HepG2 (cell line): ENCODE results near the gene SAMD9L. TPM values are rescaled to one million over a fixed set of nuclear protein-coding genes. Genes with fewer than 3 reads are reported as not detected.
A peak's percentile ranks its signal among the peaks of the same experiment; 100 is the strongest.

Experiments
- ATAC-seq: fragments of 200-7000 bp; cut with Tn5 transposase; 3 replicates; pipeline ENCODE4 v1.9.1; 2020; ENCODE audit warnings: mild to moderate bottlenecking, moderate library complexity
- BruUV-seq: library from RNA; stranded (reverse); fragments of 400-500 nt; replicated peaks from 2 replicates; lab custom pipeline; 2021; lab: Mats Ljungman, UMichigan
- CTCF ChIA-PET: fragments of 300-600 bp; formaldehyde crosslinking; extraction: SDS; loops from one replicate; lab custom pipeline; 2021; ENCODE audit warnings: low total read pairs, inconsistent platforms, low intra/inter-chr PET ratio; lab: Yijun Ruan, JAX
- POLR2A ChIA-PET: fragments of 350-600 bp; sonication (Branson Sonifier 250); formaldehyde crosslinking; loops from one replicate; lab custom pipeline; 2020; ENCODE audit warnings: antibody characterized with exemption, inconsistent platforms; lab: Yijun Ruan, JAX
- DNase-seq: peaks from one replicate; pipeline ENCODE4 v3.0.0-alpha.2; 2015; ENCODE audit warnings: low spot score
- FAIRE-seq: peaks from 3 replicates; lab custom pipeline; 2011; peaks lifted over from hg19 to GRCh38; lab: Jason Lieb, UNC
- H2AFZ ChIP-seq: one replicate; pipeline ENCODE4 v1.6.1; 2011; ENCODE audit warnings: low read length, inconsistent platforms
- H3K27ac ChIP-seq: fragments of 300-600 bp; 3 replicates; pipeline ENCODE4 v1.8.0; 2011; ENCODE audit warnings: mixed run types, mild to moderate bottlenecking, mixed read lengths, low read length, inconsistent platforms; ENCODE audit not compliant: insufficient read depth; ENCODE audit errors: extremely low read length
- H3K27me3 ChIP-seq, 2 experiments: fragments of 200-600 bp in 1 of 2; 2 replicates in 1 of 2; 3 replicates in 1 of 2; pipeline versions ENCODE4 v1.6.0 to v1.8.0; 2011; ENCODE audit warnings: low read length in 2 of 2, mild to moderate bottlenecking in 2 of 2, moderate library complexity in 2 of 2, inconsistent platforms in 1 of 2; ENCODE audit not compliant: insufficient read depth in 2 of 2, control insufficient read depth in 1 of 2
- H3K36me3 ChIP-seq, 2 experiments: fragments of 200-600 bp in 1 of 2; replicated peaks in 1 of 2; 2 replicates in 1 of 2; 3 replicates in 1 of 2; pipeline versions ENCODE4 v1.5.1 to v1.8.0; 2011; ENCODE audit warnings: low read length in 2 of 2, inconsistent platforms in 1 of 2; ENCODE audit not compliant: insufficient read depth in 2 of 2, control insufficient read depth in 1 of 2
- H3K4me1 ChIP-seq: 2 replicates; pipeline ENCODE4 v1.5.1; 2012; ENCODE audit warnings: low read length, inconsistent platforms; ENCODE audit not compliant: insufficient read depth
- H3K4me2 ChIP-seq: 2 replicates; pipeline ENCODE4 v1.6.0; 2011; ENCODE audit warnings: low read depth, low read length, inconsistent platforms
- H3K4me3 ChIP-seq, 3 experiments: fragments of 200-600 bp in 1 of 3; sonication (generic), shearing (Covaris generic) in 1 of 3; replicated peaks in 1 of 3; 2 replicates each; pipeline ENCODE4 v1.5.1; 2011 to 2016; ENCODE audit warnings: low read length in 3 of 3, inconsistent platforms in 2 of 3, low read depth in 2 of 3, mild to moderate bottlenecking in 2 of 3, control low read depth in 1 of 3, mixed read lengths in 1 of 3; ENCODE audit not compliant: insufficient read depth in 1 of 3
- H3K79me2 ChIP-seq: one replicate; pipeline ENCODE4 v1.6.1; 2011; ENCODE audit warnings: low read length, inconsistent platforms; ENCODE audit not compliant: insufficient read depth
- H3K9ac ChIP-seq: 2 replicates; pipeline ENCODE4 v1.6.0; 2011; ENCODE audit warnings: mild to moderate bottlenecking, low read depth, low read length, inconsistent platforms; ENCODE audit not compliant: insufficient read depth
- H3K9me3 ChIP-seq: 2 replicates; pipeline ENCODE4 v1.5.1; 2012; ENCODE audit warnings: mild to moderate bottlenecking, low read length
- H4K20me1 ChIP-seq: 2 replicates; pipeline ENCODE4 v1.6.0; 2011; ENCODE audit warnings: inconsistent platforms, mild to moderate bottlenecking, low read length, moderate library complexity; ENCODE audit not compliant: insufficient read depth
- ASH2L ChIP-seq: fragments of 300-600, 200-600 bp; sonication (generic); IDR thresholded peaks from 2 replicates; pipeline ENCODE4 v1.7.0; 2017; ENCODE audit warnings: low read depth, mild to moderate bottlenecking, moderate library complexity, mixed read lengths, low read length; ENCODE audit not compliant: insufficient read length
- BRCA1 ChIP-seq: sonication (generic); formaldehyde crosslinking; IDR thresholded peaks from 2 replicates; pipeline ENCODE4 v1.4.0; 2020; ENCODE audit warnings: missing genetic modification reagents
- HDAC6 ChIP-seq: fragments of 200-600 bp; sonication (generic); IDR thresholded peaks from 2 replicates; pipeline ENCODE4 v1.7.0; 2017; ENCODE audit warnings: mild to moderate bottlenecking, antibody characterized with exemption, low read length, low read depth
- KDM2A ChIP-seq: sonication (generic); formaldehyde crosslinking; IDR thresholded peaks from 2 replicates; pipeline ENCODE4 v1.4.0; 2020; ENCODE audit warnings: low read depth, missing genetic modification reagents, borderline replicate concordance
- NBN ChIP-seq: fragments of 450-650 bp; conservative IDR thresholded peaks from 2 replicates; pipeline ENCODE4 v1.6.1; 2017
- POLR2AphosphoS5 ChIP-seq: IDR thresholded peaks from 2 replicates; pipeline ENCODE4 v1.6.1; 2012; ENCODE audit warnings: low read depth, low read length
- RFXAP ChIP-seq: sonication (generic); formaldehyde crosslinking; IDR thresholded peaks from 2 replicates; pipeline ENCODE4 v1.4.0; 2020; ENCODE audit warnings: missing genetic modification reagents, borderline replicate concordance
- RXRB ChIP-seq: IDR thresholded peaks from 2 replicates; pipeline ENCODE4 v1.6.1; 2016; ENCODE audit warnings: borderline replicate concordance, missing genetic modification reagents, missing compliant biosample characterization
- ZBTB1 ChIP-seq: sonication (generic); formaldehyde crosslinking; IDR thresholded peaks from 2 replicates; pipeline ENCODE4 v1.4.0; 2020; ENCODE audit warnings: missing genetic modification reagents, borderline replicate concordance
- ZFP90 ChIP-seq: sonication (generic); formaldehyde crosslinking; IDR thresholded peaks from 2 replicates; pipeline ENCODE4 v1.8.0; 2022; ENCODE audit warnings: missing genetic modification reagents, mild to moderate bottlenecking, inconsistent platforms, borderline replicate concordance
- ZNF3 ChIP-seq: IDR thresholded peaks from 2 replicates; pipeline ENCODE4 v1.7.0; 2017; ENCODE audit warnings: inconsistent platforms
- ZNF329 ChIP-seq: sonication (generic); formaldehyde crosslinking; IDR thresholded peaks from 2 replicates; pipeline ENCODE4 v1.9.0; 2021; ENCODE audit warnings: low read depth, mild to moderate bottlenecking, missing genetic modification reagents
- ZNF510 ChIP-seq: sonication (generic); formaldehyde crosslinking; IDR thresholded peaks from 2 replicates; pipeline ENCODE4 v1.4.0; 2020; ENCODE audit warnings: low read depth, mild to moderate bottlenecking, missing genetic modification reagents
- ZNF672 ChIP-seq: sonication (generic); formaldehyde crosslinking; IDR thresholded peaks from 2 replicates; pipeline ENCODE4 v1.8.1; 2022; ENCODE audit warnings: missing genetic modification reagents
- ZSCAN30 ChIP-seq: sonication (generic); formaldehyde crosslinking; IDR thresholded peaks from 2 replicates; pipeline ENCODE4 v1.5.0; 2020; ENCODE audit warnings: mild to moderate bottlenecking, missing genetic modification reagents
- WGBS: methylation state at CpG from one replicate; pipeline ENCODE4 v1.1.6; 2017; ENCODE audit warnings: low lambda C conversion rate; 5-methylcytosine and 5-hydroxymethylcytosine counted together
- in situ Hi-C: cut with HindIII; loops from 2 replicates; pipeline ENCODE4 v1.10.0; 2017; ENCODE audit warnings: low pct_unique_long_range_greater_than_20kb; ENCODE audit not compliant: extremely low pct_ligation_motif_present
- intact Hi-C: fragments of 100-400 bp; cut with micrococcal nuclease; formaldehyde crosslinking; loops from one replicate; pipeline ENCODE4 v1.10.0; 2022; ENCODE audit not compliant: unreplicated experiment
- polyA plus RNA-seq, 8 experiments: library from polyadenylated mRNA; depleted of rRNA in 3 of 8; stranded (reverse) in 7 of 8; unstranded in 1 of 8; fragments of >200 nt; fragmentation: Illumina TruSeq in 4 of 8; extraction: Trizol in 4 of 8; gene quantifications; 2 replicates each; pipeline versions ENCODE4 v1.2.1 to v1.2.3, GENCODE V29; 2011 to 2016; ENCODE audit warnings: low read depth in 4 of 8, missing spikeins in 1 of 8, mixed read lengths in 1 of 8; ENCODE audit not compliant: insufficient read depth in 1 of 8
- total RNA-seq, 5 experiments: library from RNA; depleted of rRNA; stranded (reverse); fragments of >200 nt; fragmentation: Illumina TruSeq; extraction: Trizol; gene quantifications; 2 replicates each; pipeline ENCODE4 v1.2.3, GENCODE V29; 2016; ENCODE audit warnings: low read depth in 1 of 5
- TF ChIP-seq, protein P1 (sequence below): sonication (generic); formaldehyde crosslinking; IDR thresholded peaks from 2 replicates; pipeline ENCODE4 v1.9.0; 2021; ENCODE audit warnings: missing genetic modification reagents, mild to moderate bottlenecking, borderline replicate concordance
- TF ChIP-seq, protein P2 (sequence below): sonication (generic); formaldehyde crosslinking; conservative IDR thresholded peaks from 2 replicates; pipeline ENCODE4 v1.8.1; 2023; ENCODE audit warnings: missing genetic modification reagents

SAMD9L gene
- total and polyA plus RNA-seq, 2 of the 13 experiments (the other 11 are each of a cell fraction or from before 2014, with no cell fraction given), result not detected

DNA sequence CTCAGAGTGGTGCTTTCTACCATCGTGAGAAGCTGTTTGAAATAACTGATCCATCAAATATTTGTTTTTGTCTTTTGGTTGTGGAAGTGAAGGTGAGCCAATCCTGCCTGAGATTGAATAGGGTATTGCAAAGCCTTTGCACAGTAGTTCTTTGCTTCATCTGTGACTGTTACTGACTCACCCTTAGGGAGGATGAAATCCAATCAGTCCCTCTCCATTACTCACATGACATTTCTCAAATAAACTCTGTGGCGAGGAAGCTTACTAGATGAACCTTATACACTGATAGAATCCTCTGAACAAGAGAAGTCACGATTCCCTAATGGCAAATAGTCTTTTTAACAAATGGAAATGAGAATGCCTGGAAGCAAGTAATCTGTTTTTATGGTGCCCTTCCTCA is 46.2 kb upstream of the SAMD9L start:
- BruUV-seq, result no TSS peak
- intact Hi-C loops, result no loop called here
- in situ Hi-C loops, result no loop called here
- H3K36me3 ChIP-seq, result no peaks in the 10 kb centered on the region
- H4K20me1 ChIP-seq, result no peaks in the 10 kb centered on the region
- no peak overlapping the region for H3K4me2 ChIP-seq
- no peak overlapping the region for H2AFZ ChIP-seq
- 2% methylated on average over 3 of the region's 3 CpGs for WGBS
- H3K4me3 ChIP-seq, result no peak overlapping the region
- H3K9me3 ChIP-seq, result no peaks in the 10 kb centered on the region
- H3K27ac ChIP-seq, result no peak overlapping the region
- H3K4me1 ChIP-seq, result no peaks in the 10 kb centered on the region
- ATAC-seq (no peak), FAIRE-seq (no peak)
- no peaks in the 10 kb centered on the region for H3K79me2 ChIP-seq
- 0 out of 5 replicates have a peak, but pooled peaks cover 0 to 4% of the 10 kb centered on the region in 2 experiments for H3K27me3 ChIP-seq
- no peak overlapping the region for H3K9ac ChIP-seq
- POLR2A ChIA-PET, result no interaction called here
- TF ChIP-seq KDM2A (CRISPR knock-in tag), result no peak
- no peak for TF ChIP-seq ZNF672 (CRISPR knock-in tag)
- no peak for TF ChIP-seq ZSCAN30 (CRISPR knock-in tag)
- TF ChIP-seq RFXAP (CRISPR knock-in tag), result no peak
- TF ChIP-seq, protein P1, sequence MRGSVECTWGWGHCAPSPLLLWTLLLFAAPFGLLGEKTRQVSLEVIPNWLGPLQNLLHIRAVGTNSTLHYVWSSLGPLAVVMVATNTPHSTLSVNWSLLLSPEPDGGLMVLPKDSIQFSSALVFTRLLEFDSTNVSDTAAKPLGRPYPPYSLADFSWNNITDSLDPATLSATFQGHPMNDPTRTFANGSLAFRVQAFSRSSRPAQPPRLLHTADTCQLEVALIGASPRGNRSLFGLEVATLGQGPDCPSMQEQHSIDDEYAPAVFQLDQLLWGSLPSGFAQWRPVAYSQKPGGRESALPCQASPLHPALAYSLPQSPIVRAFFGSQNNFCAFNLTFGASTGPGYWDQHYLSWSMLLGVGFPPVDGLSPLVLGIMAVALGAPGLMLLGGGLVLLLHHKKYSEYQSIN, result no peak
- TF ChIP-seq ZNF3 (CRISPR knock-in tag), result no peak
- TF ChIP-seq ZBTB1 (CRISPR knock-in tag), result no peak
- TF ChIP-seq POLR2AphosphoS5, result no peak
- TF ChIP-seq NBN, result no peak
- TF ChIP-seq, protein P2, sequence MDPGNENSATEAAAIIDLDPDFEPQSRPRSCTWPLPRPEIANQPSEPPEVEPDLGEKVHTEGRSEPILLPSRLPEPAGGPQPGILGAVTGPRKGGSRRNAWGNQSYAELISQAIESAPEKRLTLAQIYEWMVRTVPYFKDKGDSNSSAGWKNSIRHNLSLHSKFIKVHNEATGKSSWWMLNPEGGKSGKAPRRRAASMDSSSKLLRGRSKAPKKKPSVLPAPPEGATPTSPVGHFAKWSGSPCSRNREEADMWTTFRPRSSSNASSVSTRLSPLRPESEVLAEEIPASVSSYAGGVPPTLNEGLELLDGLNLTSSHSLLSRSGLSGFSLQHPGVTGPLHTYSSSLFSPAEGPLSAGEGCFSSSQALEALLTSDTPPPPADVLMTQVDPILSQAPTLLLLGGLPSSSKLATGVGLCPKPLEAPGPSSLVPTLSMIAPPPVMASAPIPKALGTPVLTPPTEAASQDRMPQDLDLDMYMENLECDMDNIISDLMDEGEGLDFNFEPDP (CRISPR knock-in tag), result no peak
- TF ChIP-seq BRCA1 (CRISPR knock-in tag), result no peak
- no peak for TF ChIP-seq ZFP90
- TF ChIP-seq ZNF510, result no peak
- TF ChIP-seq HDAC6, result no peak
- TF ChIP-seq ASH2L, result no peak
- no peak for TF ChIP-seq ZNF329 (CRISPR knock-in tag)
- no peak for TF ChIP-seq RXRB
- TF ChIP-seq, all 625 proteins: peak for 0
- peak; percentile 3 for DNase-seq
- CTCF ChIA-PET, result no interaction called here
